ENCODE measurements around the gene SGSH.
"Not testable (repeated sequence)": the region's sequence is repeated elsewhere in the genome, so short reads cannot be mapped to it uniquely, and the experiment has no call there.

SGSH gene

GRCh38 chr17:80253631-80254395 lies 33.7 kb upstream of the SGSH start:
- no peak for DNase-seq (ENCODE audit: low spot score)

DNA sequence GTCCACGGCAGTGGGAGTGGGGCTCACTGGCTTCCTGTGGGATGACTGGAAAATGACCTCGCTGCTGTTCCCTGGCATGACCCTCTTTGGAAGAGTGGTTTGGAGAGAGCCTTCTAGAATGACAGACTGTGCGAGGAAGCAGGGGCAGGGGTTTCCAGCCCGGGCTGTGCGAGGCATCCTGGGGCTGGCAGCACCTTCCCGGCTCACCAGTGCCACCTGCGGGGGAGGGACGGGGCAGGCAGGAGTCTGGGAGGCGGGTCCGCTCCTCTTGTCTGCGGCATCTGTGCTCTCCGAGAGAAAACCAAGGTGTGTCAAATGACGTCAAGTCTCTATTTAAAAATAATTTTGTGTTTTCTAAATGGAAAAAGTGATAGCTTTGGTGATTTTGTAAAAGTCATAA lies 32.7 kb upstream of the SGSH start:
- no peak for DNase-seq (ENCODE audit: low spot score)

GRCh38 chr17:80251966-80252365 lies 31.8 kb upstream of the SGSH start:
- DNase-seq (ENCODE audit: low spot score) = no peak

- DNase-seq (ENCODE audit: low spot score) = no peak
Measured at GRCh38 chr17:80248894-80249710, 29.0 kb upstream of the SGSH start.

DNA sequence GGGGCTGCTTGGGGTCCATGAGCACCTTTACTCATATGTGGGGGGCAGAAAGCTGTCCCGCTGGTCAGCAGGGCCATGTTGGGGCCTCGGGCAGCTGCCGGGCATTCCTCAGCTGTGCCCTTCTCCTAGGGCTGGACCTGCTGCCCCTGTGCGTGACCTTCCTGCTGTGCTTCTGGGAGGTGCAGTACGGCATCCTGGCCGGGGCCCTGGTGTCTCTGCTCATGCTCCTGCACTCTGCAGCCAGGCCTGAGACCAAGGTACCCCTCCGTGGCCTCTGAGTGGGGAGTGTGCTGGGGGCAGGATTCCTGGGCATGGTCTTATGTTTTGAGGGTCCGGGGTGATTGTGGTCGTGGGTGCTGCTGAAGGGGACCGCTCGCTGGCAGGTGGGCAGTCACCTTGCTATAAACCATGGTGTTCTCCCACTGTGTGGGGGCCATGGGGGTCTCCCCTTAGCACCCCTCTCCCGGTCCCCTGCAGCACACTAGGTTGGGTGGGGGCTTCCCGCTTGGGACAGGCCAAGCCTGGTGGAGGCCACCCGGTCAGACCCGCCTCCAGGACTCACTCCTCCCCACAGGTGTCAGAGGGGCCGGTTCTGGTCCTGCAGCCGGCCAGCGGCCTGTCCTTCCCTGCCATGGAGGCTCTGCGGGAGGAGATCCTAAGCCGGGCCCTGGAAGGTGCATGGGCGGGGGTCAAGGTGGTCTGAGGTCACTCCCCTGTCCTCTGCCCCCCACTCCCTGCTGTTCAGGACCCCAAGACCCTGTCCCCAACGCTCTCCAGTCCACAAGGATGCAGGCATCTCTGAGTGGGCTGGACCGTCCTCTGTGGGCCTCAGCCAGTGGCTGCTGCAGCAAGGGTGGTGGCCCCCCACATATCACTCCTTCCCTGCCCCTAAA lies 28.1 kb upstream of the SGSH start:
- DNase-seq (ENCODE audit: low spot score) = no peak

DNA sequence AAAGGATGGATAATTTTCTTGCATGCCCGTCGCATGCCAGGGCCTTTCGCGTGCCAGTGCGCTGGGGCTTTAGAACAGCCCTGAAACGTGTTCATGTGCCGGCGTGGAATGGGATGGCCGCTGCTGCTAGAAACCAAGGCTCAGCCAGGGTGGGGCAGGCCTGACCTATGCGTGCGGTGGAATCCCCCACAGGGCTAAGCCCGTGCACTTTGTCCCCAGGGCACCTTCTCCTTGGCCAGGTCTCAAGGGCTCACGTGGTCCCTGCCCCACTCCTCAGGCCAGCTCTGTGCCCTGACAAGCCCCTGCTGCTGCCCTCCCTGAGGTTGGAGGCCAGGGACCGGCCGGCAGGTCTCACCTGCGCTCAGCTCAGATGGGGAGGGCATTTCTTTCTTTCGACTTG lies 27.4 kb upstream of the SGSH start:
- DNase-seq (ENCODE audit: low spot score) = no peak

- no peak for DNase-seq (ENCODE audit: low spot score)
Measured at GRCh38 chr17:80246726-80247125, 26.6 kb upstream of the SGSH start.

- no peak for DNase-seq (ENCODE audit: low spot score)
Measured at GRCh38 chr17:80246266-80246681, 26.1 kb upstream of the SGSH start.

DNA sequence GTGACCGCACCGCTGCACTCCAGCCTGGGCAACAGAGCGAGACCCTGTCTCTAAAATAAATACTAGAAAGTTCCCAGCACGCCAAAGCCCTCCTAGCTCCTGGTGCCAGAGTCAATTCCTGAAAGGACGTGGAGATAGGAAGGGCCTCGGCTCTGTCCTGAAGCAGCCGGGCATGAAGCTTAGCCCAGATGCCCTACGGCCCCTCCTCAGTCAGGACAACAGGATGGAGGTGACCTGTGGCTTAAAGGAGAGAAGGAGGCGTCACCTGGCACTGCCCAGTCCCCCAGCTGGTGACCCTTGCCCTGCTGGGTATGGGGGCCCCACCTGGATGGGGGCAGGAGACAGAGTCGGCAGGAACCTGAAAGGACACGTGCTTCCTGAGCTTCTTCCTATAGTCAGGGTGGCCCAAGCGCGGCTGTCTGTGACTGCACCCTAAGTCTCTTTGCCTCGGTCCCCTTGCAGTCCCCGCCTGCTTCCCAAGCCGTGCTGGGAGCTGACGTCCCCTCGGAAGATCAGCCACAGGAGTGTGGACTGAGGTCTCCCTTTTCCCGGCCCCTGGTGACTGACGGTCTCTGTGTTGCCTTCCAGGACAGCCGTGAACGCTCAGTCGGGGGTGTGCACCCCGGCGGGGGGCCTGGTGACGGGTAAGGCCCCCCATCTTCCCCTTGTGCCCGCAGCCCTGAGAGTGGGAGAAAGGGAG lies 25.6 kb upstream of the SGSH start:
- DNase-seq (ENCODE audit: low spot score) = no peak

GRCh38 chr17:80244871-80245509 lies 24.9 kb upstream of the SGSH start:
- DNase-seq (ENCODE audit: low spot score) = no peak

DNA sequence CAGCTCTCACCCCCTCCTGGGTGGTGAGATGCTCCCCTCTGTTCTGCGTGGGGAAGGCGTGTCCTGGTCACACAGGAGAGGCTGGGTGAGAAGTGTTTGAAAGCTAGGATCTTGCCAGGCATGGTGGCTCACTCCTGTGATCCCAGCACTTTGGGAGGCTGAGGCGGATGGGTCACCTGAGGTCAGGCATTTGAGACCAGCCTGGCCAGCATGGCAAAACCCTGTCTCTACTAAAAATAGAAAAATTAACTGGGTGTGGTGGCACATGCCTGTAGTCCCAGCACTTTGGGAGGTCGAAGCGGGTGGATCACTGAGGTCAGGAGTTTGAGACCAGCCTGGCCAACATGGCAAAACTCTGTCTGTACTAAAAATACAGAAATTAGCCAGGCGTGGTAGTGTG lies 24.3 kb upstream of the SGSH start:
- not testable (repeated sequence) for DNase-seq (ENCODE audit: low spot score)

GRCh38 chr17:80243526-80244433 lies 23.6 kb upstream of the SGSH start:
- DNase-seq (ENCODE audit: low spot score) = no peak

DNA sequence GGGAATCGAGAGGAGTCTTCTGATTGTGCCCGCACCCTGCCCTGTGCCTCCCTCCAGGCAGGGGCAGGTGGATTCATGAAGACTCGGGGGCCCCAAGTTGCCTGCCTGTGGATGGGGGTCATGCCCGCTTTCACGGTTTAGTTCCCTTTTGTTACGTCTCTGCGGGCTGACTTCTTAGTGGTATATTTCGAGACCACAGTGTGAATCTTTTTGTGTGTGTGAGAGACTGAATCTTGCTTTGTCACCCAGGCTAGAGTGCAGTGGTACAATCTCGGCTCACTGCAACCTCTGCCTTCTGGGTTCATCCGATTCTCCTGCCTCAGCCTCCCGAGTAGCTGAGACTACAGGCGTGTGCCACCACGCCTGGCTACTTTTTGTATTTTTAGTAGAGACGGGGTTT lies 22.4 kb upstream of the SGSH start:
- DNase-seq (ENCODE audit: low spot score) = no peak

- DNase-seq (ENCODE audit: low spot score) = no peak
Measured at GRCh38 chr17:80237386-80237785, 17.3 kb upstream of the SGSH start.

GRCh38 chr17:80236911-80237310 lies 16.8 kb upstream of the SGSH start:
- no peak for DNase-seq (ENCODE audit: low spot score)

- no peak for DNase-seq (ENCODE audit: low spot score)
Measured at GRCh38 chr17:80233202-80233601, 13.1 kb upstream of the SGSH start.

- no peak for DNase-seq (ENCODE audit: low spot score)
Measured at GRCh38 chr17:80232438-80232837, 12.3 kb upstream of the SGSH start.

DNA sequence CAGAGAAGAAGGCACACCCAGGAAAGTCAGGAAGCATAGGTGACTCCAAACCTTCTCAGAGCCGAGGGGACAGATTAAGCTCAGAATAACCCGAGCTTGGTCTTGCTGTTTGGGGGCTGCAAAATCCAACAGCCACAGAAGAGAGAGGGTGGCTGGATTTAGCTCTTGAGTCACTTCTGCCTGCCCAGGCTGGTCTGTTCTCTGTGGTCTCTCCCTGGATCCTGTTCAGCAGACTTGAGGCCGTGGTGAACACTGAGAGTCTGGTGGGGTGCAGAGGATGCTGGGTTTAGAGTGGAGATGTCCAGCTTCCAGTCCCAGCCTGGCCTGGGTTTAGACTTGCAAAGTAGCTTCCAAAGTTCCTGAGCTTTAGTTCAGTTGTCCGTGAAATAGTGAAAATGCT lies 8.9 kb upstream of the SGSH start:
- no peak for DNase-seq (ENCODE audit: low spot score)

GRCh38 chr17:80228477-80228876 lies 8.3 kb upstream of the SGSH start:
- DNase-seq (ENCODE audit: low spot score) = no peak

DNA sequence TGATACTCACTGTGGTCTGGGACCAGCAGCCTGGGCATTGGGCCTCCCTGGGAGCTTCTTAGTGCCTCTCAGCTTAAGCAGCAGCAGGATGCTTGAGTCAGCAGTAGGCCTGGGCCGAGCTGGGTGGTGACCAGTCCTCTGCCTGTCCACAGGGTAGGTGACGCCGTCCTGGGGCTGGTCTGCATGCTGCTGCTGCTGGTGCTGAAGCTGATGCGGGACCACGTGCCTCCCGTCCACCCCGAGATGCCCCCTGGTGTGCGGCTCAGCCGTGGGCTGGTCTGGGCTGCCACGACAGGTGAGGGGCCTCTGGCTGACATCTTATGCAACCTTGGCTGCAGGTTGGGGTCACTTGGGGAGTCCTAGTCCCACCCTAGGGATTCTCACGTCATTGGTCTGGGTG lies 7.5 kb upstream of the SGSH start:
- no peak for DNase-seq (ENCODE audit: low spot score)

Data from cerebellar cortex (tissue), 1 donor.